H1 (cell line): ENCODE measurements around the gene RNF208. TPM values are rescaled to one million over a fixed set of nuclear protein-coding genes. Genes with fewer than 3 reads are reported as not detected.

Experiments
- NANOG ChIP-seq: IDR thresholded peaks from 2 replicates; pipeline ENCODE4 v1.6.1; 2011; ENCODE audit warnings: low read length, low read depth, mild to moderate bottlenecking, inconsistent platforms; ENCODE audit not compliant: insufficient read depth, poor library complexity, severe bottlenecking
- polyA plus RNA-seq, 7 experiments: library from polyadenylated mRNA; depleted of rRNA in 3 of 7; stranded (reverse) in 5 of 7; unstranded in 2 of 7; fragments of >200 nt in 5 of 7; fragments of 200-250 nt in 2 of 7; gene quantifications; 1 replicate in 5 of 7; 2 replicates in 1 of 7; 4 replicates in 1 of 7; pipeline versions ENCODE4 v1.2.1 to v1.2.3, GENCODE V29; 2011 to 2013; ENCODE audit warnings: missing spikeins in 2 of 7, mixed read lengths in 2 of 7
- total RNA-seq: library from RNA; stranded (reverse); fragmentation: NEBNext Ultra II Directional; extraction: Animal tissue kit (Norgen Biotek cat#: 25700); gene quantifications from 2 replicates; pipeline ENCODE4 v1.2.1, GENCODE V29; 2021

RNF208 gene
- total and polyA plus RNA-seq, 2 of the 8 experiments (the other 6 are each of a cell fraction or from before 2014, with no cell fraction given), result 2.7 to 7.7 TPM

- no peak for TF ChIP-seq NANOG
Measured at GRCh38 chr9:137195525-137196220, 26.4 kb downstream of the RNF208 start (continued).
